ENCODE results near the gene SEPTIN12. TPM values are rescaled to one million over a fixed set of nuclear protein-coding genes. Genes with fewer than 3 reads are reported as not detected.

The SEPTIN12 gene
- total and polyA plus RNA-seq, 2 experiments from 2014 or later = not detected

DNA sequence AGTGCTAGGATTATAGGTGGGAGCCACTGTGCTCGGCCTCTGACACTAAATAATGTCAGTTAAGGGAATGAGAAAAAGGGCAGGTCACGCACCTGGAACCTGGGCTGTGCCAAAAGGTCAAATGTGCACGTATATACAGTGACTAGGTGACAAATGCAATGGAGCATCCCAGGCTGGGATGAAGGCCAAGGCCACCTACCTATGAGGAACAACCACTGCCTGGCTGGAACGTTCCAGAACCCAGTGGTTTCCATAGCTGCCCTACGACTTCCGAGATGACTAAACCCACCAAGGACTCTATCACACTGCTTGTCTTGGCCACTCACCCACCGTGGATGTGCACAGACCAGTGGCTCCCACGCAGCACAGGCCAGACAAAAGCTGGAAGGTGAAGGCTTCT, 37.2 kb downstream of the SEPTIN12 start:
- Mint-ChIP-seq H3K27ac (no peak overlapping the region), H3K36me3 (ENCODE audit: low read depth) (peaks cover 32% of the 10 kb centered on the region), H3K9me3 (peaks cover 6% of the 10 kb centered on the region; the same call in 2 of the 3 replicates), H3K27me3 (ENCODE audit: insufficient read depth, low read depth, poor library complexity) (peaks cover 5% of the 10 kb centered on the region), H3K4me1 (peaks cover 2% of the 10 kb centered on the region; the same call in 1 of the 3 replicates), H3K4me3 (no peak overlapping the region)
- no peak overlapping the region for H2AFZ ChIP-seq
- DNase-seq (ENCODE audit: low spot score) = no peak
- no peak overlapping the region for H3K27ac ChIP-seq (ENCODE audit: low read depth)
- TF ChIP-seq ZNF114 (CRISPR knock-in tag; IDR thresholded peaks at IDR 0.05) (no peak), REST (IDR thresholded peaks at IDR 0.05; ENCODE audit: unreplicated experiment) (no peak), EZH2 (IDR thresholded peaks at IDR 0.05; ENCODE audit: low read depth, unreplicated experiment) (no peak), NANOG (IDR thresholded peaks at IDR 0.05; ENCODE audit: borderline replicate concordance) (no peak), ZNF462 (CRISPR knock-in tag; IDR thresholded peaks at IDR 0.05) (no peak), CREB1 (CRISPR knock-in tag; IDR thresholded peaks at IDR 0.05; ENCODE audit: low read depth) (no peak), CTCF (conservative IDR thresholded peaks at IDR 0.05; ENCODE audit: low read depth in 2 of 2) (no peak), STAT1 (IDR thresholded peaks at IDR 0.05; ENCODE audit: unreplicated experiment) (no peak), POLR2AphosphoS5 (IDR thresholded peaks at IDR 0.05; ENCODE audit: low read depth) (no peak), EZH2phosphoT487 (IDR thresholded peaks at IDR 0.05; ENCODE audit: unreplicated experiment) (no peak), ZNF331 (CRISPR knock-in tag; IDR thresholded peaks at IDR 0.05; ENCODE audit: low read depth) (no peak), JUNB (IDR thresholded peaks at IDR 0.05; ENCODE audit: unreplicated experiment) (no peak)
- TF ChIP-seq, protein P1, sequence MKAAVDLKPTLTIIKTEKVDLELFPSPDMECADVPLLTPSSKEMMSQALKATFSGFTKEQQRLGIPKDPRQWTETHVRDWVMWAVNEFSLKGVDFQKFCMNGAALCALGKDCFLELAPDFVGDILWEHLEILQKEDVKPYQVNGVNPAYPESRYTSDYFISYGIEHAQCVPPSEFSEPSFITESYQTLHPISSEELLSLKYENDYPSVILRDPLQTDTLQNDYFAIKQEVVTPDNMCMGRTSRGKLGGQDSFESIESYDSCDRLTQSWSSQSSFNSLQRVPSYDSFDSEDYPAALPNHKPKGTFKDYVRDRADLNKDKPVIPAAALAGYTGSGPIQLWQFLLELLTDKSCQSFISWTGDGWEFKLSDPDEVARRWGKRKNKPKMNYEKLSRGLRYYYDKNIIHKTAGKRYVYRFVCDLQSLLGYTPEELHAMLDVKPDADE (IDR thresholded peaks at IDR 0.05) = no peak
- no peaks in the 10 kb centered on the region for H3K4me1 ChIP-seq (ENCODE audit: insufficient read depth)
- H3K9me2 ChIP-seq (ENCODE audit: insufficient read depth) = no peaks in the 10 kb centered on the region
- ATAC-seq = no peak
- no peaks in the 10 kb centered on the region; the same call in 1 of the 2 replicates for H4K20me1 ChIP-seq (replicated peaks; ENCODE audit: insufficient read depth)
- H3K36me3 ChIP-seq (ENCODE audit: insufficient read depth) = peaks cover 11% of the 10 kb centered on the region; the same call in 1 of the 2 replicates
- no peak overlapping the region for H3K4me2 ChIP-seq
- no peak overlapping the region for H3K4me3 ChIP-seq
- no peaks in the 10 kb centered on the region for H3K27me3 ChIP-seq (ENCODE audit: insufficient read depth)
- no peaks in the 10 kb centered on the region for H3K79me2 ChIP-seq (replicated peaks; ENCODE audit: insufficient read depth)
- no peaks in the 10 kb centered on the region for H3F3A ChIP-seq (replicated peaks; ENCODE audit: low read depth)
